Calu3 (cell line): Measurements from ENCODE around the gene UBR2. TPM values are rescaled to one million over a fixed set of nuclear protein-coding genes. Genes with fewer than 3 reads are reported as not detected.
"Not testable (repeated sequence)": the region's sequence is repeated elsewhere in the genome, so short reads cannot be mapped to it uniquely, and the experiment has no call there.

Source experiments
- BruUV-seq: library from RNA; stranded (reverse); fragments of 400-500 nt; replicated peaks from 2 replicates; lab custom pipeline; 2021; lab: Mats Ljungman, UMichigan
- CTCF ChIA-PET: fragments of 300-600 bp; sonication (Branson Sonifier 250); formaldehyde crosslinking; loops from one replicate; lab custom pipeline; 2022; ENCODE audit warnings: antibody characterized with exemption; lab: Charles Lee
- DNase-seq: peaks from one replicate; pipeline ENCODE4 v3.0.0; 2022
- H3K27ac Mint-ChIP-seq: one replicate; pipeline ENCODE4 v1.8.0; 2022; ENCODE audit warnings: mixed read lengths; ENCODE audit not compliant: unreplicated experiment
- H3K27me3 Mint-ChIP-seq: one replicate; pipeline ENCODE4 v1.8.0; 2022; ENCODE audit warnings: mixed read lengths; ENCODE audit not compliant: unreplicated experiment
- H3K36me3 Mint-ChIP-seq: one replicate; pipeline ENCODE4 v1.8.0; 2022; ENCODE audit warnings: mild to moderate bottlenecking, moderate library complexity, mixed read lengths; ENCODE audit not compliant: insufficient read depth, unreplicated experiment
- H3K4me1 Mint-ChIP-seq: one replicate; pipeline ENCODE4 v1.8.0; 2022; ENCODE audit warnings: mild to moderate bottlenecking, low read depth, mixed read lengths; ENCODE audit not compliant: unreplicated experiment
- H3K4me3 Mint-ChIP-seq: one replicate; pipeline ENCODE4 v1.8.0; 2022; ENCODE audit warnings: mild to moderate bottlenecking, low read depth, moderate library complexity, mixed read lengths; ENCODE audit not compliant: unreplicated experiment
- H3K9me3 Mint-ChIP-seq: one replicate; pipeline ENCODE4 v1.8.0; 2022; ENCODE audit warnings: low read depth, mixed read lengths; ENCODE audit not compliant: unreplicated experiment
- CTCF ChIP-seq: fragments of 200-600 bp; IDR thresholded peaks from one replicate; pipeline ENCODE4 v1.8.0; 2022; ENCODE audit warnings: antibody characterized with exemption; ENCODE audit not compliant: unreplicated experiment
- intact Hi-C: fragments of 100-400 bp; cut with micrococcal nuclease; formaldehyde crosslinking; loops from one replicate; pipeline ENCODE4 v1.10.0; 2022; ENCODE audit not compliant: unreplicated experiment
- total RNA-seq: library from RNA; stranded (reverse); gene quantifications from 2 replicates; pipeline ENCODE4 v1.2.3, GENCODE V29; 2022

Gene UBR2
- total RNA-seq, 1 experiment from 2014 or later, result 32.4 TPM

- CTCF ChIA-PET, result interaction anchor here (0.6 to 3.9 kb wide), 3 partner anchors 12 to 914 kb away, joined by 4 to 27 read pairs (median 10); partner anchors contain the start of gene TJAP1
- no peaks in the 10 kb centered on the region for H3K27me3 Mint-ChIP-seq
- intact Hi-C loops, result loop anchor here (10.0 kb wide), 1 partner anchor 312 kb away; the partner anchor contains the start of gene RPL7L1
- H3K4me3 Mint-ChIP-seq, result peak overlapping the region; percentile 83
- no peaks in the 10 kb centered on the region for H3K9me3 Mint-ChIP-seq
- peak overlapping the region; percentile 70 for H3K27ac Mint-ChIP-seq
- peaks cover 17% of the 10 kb centered on the region for H3K4me1 Mint-ChIP-seq
- no peak for DNase-seq
- BruUV-seq, result no TSS peak
- peaks cover 36% of the 10 kb centered on the region for H3K36me3 Mint-ChIP-seq
- no peak for TF ChIP-seq CTCF
Measured at GRCh38 chr6:42562788-42563405, 932 bp upstream of the UBR2 start.

GRCh38 chr6:42564506-42564825 is 637 bp downstream of the UBR2 start:
- BruUV-seq, result no TSS peak
- DNase-seq, result no peak
- CTCF ChIA-PET, result interaction anchor here (0.5 to 3.9 kb wide), 10 partner anchors 17 to 381 kb away, joined by 3 to 27 read pairs (median 3); no protein-coding TSS in a partner anchor
- TF ChIP-seq CTCF, result no peak
- Mint-ChIP-seq H3K36me3 (peaks cover 36% of the 10 kb centered on the region), H3K27me3 (no peaks in the 10 kb centered on the region), H3K27ac (peak overlapping the region; percentile 70), H3K4me1 (peaks cover 17% of the 10 kb centered on the region), H3K9me3 (no peaks in the 10 kb centered on the region), H3K4me3 (peak overlapping the region; percentile 83)
- intact Hi-C loops, result loop anchor here (10.0 kb wide), 1 partner anchor 310 kb away; the partner anchor contains the start of gene RPL7L1

- no peaks in the 10 kb centered on the region for H3K27me3 Mint-ChIP-seq
- intact Hi-C loops, result loop anchor here (10.0 kb wide), 1 partner anchor 309 kb away; the partner anchor contains the start of gene RPL7L1
- H3K27ac Mint-ChIP-seq, result peak overlapping the region; percentile 70
- peaks cover 17% of the 10 kb centered on the region for H3K4me1 Mint-ChIP-seq
- H3K36me3 Mint-ChIP-seq, result peaks cover 36% of the 10 kb centered on the region
- no peak for TF ChIP-seq CTCF
- DNase-seq, result no peak
- CTCF ChIA-PET, result interaction anchor here (0.6 to 3.9 kb wide), 2 partner anchors 18 to 831 kb away, joined by 3 to 27 read pairs; no protein-coding TSS in a partner anchor
- H3K4me3 Mint-ChIP-seq, result peak overlapping the region; percentile 83
- no peaks in the 10 kb centered on the region for H3K9me3 Mint-ChIP-seq
- no TSS peak for BruUV-seq
Measured at GRCh38 chr6:42565823-42566613, 2.2 kb downstream of the UBR2 start.

- no peak for TF ChIP-seq CTCF
Measured at GRCh38 chr6:42566614-42567208, 2.9 kb downstream of the UBR2 start.

GRCh38 chr6:42567237-42567636 is 3.4 kb downstream of the UBR2 start:
- Mint-ChIP-seq H3K4me1 (peaks cover 17% of the 10 kb centered on the region), H3K36me3 (peaks cover 36% of the 10 kb centered on the region)
- H3K9me3 Mint-ChIP-seq, BruUV-seq, H3K27me3 Mint-ChIP-seq, DNase-seq, CTCF ChIA-PET, H3K27ac Mint-ChIP-seq, H3K4me3 Mint-ChIP-seq: not testable (repeated sequence)
- intact Hi-C loops, result loop anchor here (10.0 kb wide), 1 partner anchor 308 kb away; the partner anchor contains the start of gene RPL7L1

More at GRCh38 chr6:42566614-42567208, 2.9 kb downstream of the UBR2 start:
- BruUV-seq, result no TSS peak
- Mint-ChIP-seq H3K4me1 (peaks cover 17% of the 10 kb centered on the region), H3K36me3 (peaks cover 36% of the 10 kb centered on the region), H3K27me3 (no peaks in the 10 kb centered on the region), H3K27ac (no peak overlapping the region), H3K9me3 (no peaks in the 10 kb centered on the region), H3K4me3 (no peak overlapping the region)
- CTCF ChIA-PET, result interaction anchor here (0.6 to 3.9 kb wide), 2 partner anchors 19 to 830 kb away, joined by 3 to 27 read pairs; no protein-coding TSS in a partner anchor
- DNase-seq, result no peak
- intact Hi-C loops, result loop anchor here (10.0 kb wide), 1 partner anchor 308 kb away; the partner anchor contains the start of gene RPL7L1
